LNCaP clone FGC (cell line): ENCODE data around the gene TSR3.

Experiments used
- DNase-seq: peaks from one replicate; pipeline ENCODE4 v3.0.0-alpha.2; 2011; ENCODE audit warnings: low read depth
- H3K4me3 ChIP-seq: 2 replicates; pipeline ENCODE4 v1.5.1; 2011; ENCODE audit warnings: mild to moderate bottlenecking, low read depth, low read length, control low read depth
- TF ChIP-seq, protein P1 (sequence below): IDR thresholded peaks from 2 replicates; pipeline ENCODE4 v1.5.1; 2012; ENCODE audit warnings: mild to moderate bottlenecking; ENCODE audit not compliant: control insufficient read depth, insufficient read depth; ENCODE audit errors: extremely low read depth

Gene TSR3

DNA sequence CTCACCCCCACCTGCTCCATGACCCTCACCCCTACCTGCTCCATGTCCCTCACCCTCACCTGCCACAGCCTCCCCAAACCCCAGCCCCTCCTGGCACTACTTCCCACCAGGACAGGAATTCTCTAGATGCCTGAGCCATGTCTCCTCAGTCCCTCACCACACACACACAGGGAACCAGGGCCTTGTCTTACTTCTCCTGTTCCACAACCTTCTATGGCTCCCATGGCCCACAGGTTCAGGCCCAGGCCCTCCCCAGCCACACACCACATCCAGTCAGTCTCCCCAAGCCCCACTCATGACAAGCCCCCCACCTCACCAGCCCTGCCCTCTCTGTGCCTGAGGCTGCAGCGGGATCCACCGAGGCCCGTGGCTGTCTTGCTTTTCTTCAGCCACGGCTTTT is 45.3 kb downstream of the TSR3 start:
- no peak for DNase-seq
- no peak overlapping the region for H3K4me3 ChIP-seq
- TF ChIP-seq, protein P1, sequence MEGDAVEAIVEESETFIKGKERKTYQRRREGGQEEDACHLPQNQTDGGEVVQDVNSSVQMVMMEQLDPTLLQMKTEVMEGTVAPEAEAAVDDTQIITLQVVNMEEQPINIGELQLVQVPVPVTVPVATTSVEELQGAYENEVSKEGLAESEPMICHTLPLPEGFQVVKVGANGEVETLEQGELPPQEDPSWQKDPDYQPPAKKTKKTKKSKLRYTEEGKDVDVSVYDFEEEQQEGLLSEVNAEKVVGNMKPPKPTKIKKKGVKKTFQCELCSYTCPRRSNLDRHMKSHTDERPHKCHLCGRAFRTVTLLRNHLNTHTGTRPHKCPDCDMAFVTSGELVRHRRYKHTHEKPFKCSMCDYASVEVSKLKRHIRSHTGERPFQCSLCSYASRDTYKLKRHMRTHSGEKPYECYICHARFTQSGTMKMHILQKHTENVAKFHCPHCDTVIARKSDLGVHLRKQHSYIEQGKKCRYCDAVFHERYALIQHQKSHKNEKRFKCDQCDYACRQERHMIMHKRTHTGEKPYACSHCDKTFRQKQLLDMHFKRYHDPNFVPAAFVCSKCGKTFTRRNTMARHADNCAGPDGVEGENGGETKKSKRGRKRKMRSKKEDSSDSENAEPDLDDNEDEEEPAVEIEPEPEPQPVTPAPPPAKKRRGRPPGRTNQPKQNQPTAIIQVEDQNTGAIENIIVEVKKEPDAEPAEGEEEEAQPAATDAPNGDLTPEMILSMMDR = no peak

DNA sequence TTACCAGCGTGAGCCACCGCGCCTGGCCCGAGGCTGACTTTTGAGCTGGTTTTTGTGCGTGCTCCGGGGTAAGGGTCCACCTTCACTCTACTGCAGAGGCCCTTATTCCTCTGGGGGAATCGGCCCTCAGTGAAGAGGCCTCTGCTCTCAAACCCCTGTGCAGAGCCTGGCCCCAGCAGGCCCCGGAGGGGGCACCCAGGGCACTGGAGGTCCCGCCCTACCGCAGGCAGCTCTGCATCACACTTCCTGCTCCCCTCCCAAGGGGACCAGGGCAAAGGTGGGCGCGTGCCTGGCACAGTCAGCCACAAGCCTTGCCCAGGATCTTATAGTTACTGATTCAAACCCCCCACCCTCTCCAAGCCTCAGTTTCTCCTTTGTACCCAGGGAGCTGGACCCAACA is 45.9 kb downstream of the TSR3 start:
- H3K4me3 ChIP-seq = no peak overlapping the region
- TF ChIP-seq, protein P1 = no peak
- no peak for DNase-seq

DNA sequence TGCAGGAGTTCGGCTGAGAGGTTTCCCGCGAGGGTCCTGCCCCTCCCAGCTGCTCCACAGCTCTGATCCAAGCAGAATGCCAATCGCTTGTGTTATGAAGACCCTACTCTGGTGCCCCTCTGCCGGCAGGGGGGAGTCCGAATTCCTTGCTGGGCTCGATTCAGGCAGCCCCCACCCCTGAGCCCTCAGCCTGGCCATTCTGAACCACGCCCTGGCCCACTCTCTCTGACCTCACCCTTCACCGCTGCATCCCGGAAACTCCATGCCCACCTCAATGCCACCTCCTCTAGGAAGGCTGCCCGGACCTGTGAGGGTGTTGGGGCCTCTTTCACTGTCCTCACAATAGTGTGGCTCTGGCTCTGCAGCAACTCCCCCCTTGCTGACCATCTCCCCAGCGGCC is 50.1 kb downstream of the TSR3 start:
- no peak for DNase-seq
- TF ChIP-seq, protein P1 = no peak
- no peak overlapping the region for H3K4me3 ChIP-seq

DNA sequence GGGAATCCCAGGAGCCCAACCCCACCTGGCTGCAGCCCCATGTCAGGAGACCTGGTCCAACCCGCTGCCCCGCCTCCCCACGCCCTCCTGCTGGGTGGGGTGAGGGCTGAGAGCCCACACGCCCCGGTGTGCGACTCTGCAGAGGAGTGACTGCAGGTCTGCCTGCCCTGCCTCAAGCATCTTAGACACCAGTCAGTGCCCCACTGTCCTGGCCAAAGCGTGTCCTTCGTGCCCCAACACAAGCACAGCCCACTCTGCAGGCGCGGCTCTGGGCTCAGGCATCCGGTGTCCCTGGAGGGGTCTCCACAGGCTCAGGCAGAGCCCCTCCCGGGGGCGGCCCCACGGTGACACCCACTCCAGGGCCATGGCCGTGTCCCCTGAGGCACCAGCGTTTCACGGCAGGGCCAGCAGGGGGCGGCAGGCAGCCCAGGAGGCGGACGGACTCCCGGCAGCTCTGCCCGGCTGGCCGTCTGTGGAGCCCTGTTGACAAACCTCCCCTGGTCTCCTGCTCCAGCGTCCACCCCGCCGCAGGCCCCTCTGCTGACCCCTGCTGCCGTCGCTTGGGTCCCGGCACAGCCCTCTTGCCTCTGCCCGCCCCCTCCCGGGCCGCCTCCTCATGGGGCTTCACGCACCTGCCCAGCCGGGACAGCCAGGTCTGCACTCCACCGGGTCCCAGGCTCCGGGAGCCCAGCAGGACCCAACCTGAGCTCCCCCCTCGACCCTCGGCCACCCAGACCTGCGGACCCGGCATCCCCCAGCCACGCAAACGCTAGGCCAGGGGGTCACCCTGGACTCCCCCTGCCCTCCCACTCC is 50.8 kb downstream of the TSR3 start:
- no peak overlapping the region for H3K4me3 ChIP-seq
- TF ChIP-seq, protein P1 = peak; percentile 91
- no peak for DNase-seq

DNA sequence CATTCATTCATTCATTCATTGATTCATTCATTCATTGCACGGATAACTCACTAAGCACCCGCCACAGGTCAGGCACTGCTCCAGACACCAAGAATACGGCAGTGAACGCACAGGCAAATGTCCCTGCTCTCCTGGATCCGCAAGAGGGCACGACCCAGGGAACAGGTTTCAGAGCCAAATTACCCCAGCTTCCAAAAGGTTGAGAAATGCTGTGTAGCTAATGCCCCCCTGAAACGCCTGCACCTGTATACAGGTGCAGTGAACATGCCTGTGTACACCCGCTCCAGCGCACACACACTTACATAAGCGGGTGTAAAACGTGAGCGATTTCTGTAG is 51.8 kb downstream of the TSR3 start:
- TF ChIP-seq, protein P1 = no peak
- H3K4me3 ChIP-seq = no peak overlapping the region
- DNase-seq = no peak
